SH-SY5Y (cell line): ENCODE results near the gene AP3S1.

Experiments used
- GATA2 ChIP-seq: IDR thresholded peaks from 2 replicates; pipeline ENCODE4 v1.6.1; 2011; ENCODE audit warnings: mild to moderate bottlenecking, low read depth, low read length
- GATA3 ChIP-seq: IDR thresholded peaks from 2 replicates; pipeline ENCODE4 v1.6.1; 2011; ENCODE audit warnings: low read depth, mild to moderate bottlenecking, low read length, moderate library complexity

DNA sequence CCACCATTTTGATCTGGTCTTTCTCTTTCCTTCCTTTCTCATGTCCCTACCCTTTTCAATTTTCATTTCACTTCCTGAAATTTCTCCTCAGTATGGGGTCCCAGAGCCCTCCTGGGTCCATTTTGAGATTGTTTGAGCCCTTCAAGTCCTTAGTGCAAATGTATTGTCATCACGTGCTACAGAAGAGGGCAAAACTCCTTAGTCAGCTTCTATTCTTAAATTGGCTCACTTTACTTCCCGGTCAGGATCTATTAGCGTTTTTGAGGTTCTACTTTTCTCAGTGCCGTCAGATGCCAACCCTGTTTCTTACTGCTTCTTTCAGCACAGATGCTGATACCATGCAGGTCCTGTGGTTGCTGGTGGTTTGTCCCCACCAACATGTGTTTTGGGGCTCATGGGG lies 6.3 kb upstream of the AP3S1 start:
- TF ChIP-seq GATA2 (no peak), GATA3 (no peak)
